Activated T-helper 2 cell treated with anti-CD3 and anti-CD28 coated beads, Interferon-gamma antibody, Interleukin-2, Interleukin-4, amounts not matched to agents 10 μg/mL and 5 μg/mL and 100 μg/mL, durations not matched to agents 14 hours and 24 hours and 36 hours (primary cell): Measurements from ENCODE around the gene NGB. TPM values are rescaled to one million over a fixed set of nuclear protein-coding genes. Genes with fewer than 3 reads are reported as not detected.

Experiments
- total RNA-seq: library from RNA; stranded (reverse); gene quantifications from 2 replicates; pipeline ENCODE4 v1.2.3, GENCODE V29; 2022

NGB gene
- total RNA-seq, 1 donor from 2014 or later = not detected

Other genes with a start within 250 kb of the NGB start
- gene IRF2BPL, start 242.5 kb downstream of the NGB start, total RNA-seq = 34.8 and 35.8 TPM in 2 replicates
- 10.9 and 11.3 TPM in 2 replicates for gene CIPC, start 172.9 kb downstream of the NGB start, total RNA-seq
- not detected in 2 replicates for gene ZDHHC22, start 129.4 kb downstream of the NGB start, total RNA-seq
- gene TMEM63C, start 89.4 kb downstream of the NGB start, total RNA-seq = 0.53 and 1.0 TPM in 2 replicates
- gene POMT2, start 49.7 kb upstream of the NGB start, total RNA-seq = 23.4 and 27.7 TPM in 2 replicates
- gene GSTZ1, start 49.8 kb upstream of the NGB start, total RNA-seq = 11.7 and 12.6 TPM in 2 replicates
- gene TMED8, start 105.9 kb upstream of the NGB start, total RNA-seq = 28.0 and 29.0 TPM in 2 replicates
- gene SAMD15, start 106.2 kb upstream of the NGB start, total RNA-seq = 0.41 and 0.57 TPM in 2 replicates
- gene NOXRED1, start 152.3 kb upstream of the NGB start, total RNA-seq = 0.23 and 0.25 TPM in 2 replicates
- gene VIPAS39, start 186.4 kb upstream of the NGB start, total RNA-seq = 15.7 and 16.5 TPM in 2 replicates
- 301 and 332 TPM in 2 replicates for gene AHSA1, start 186.9 kb upstream of the NGB start, total RNA-seq
- gene ISM2, start 227.6 kb upstream of the NGB start, total RNA-seq = 0.11 TPM in 1 of 2 replicates, not detected in the other